CD4-positive, alpha-beta T cell treated with Interferon alpha-2 for 1 hour (primary cell): ENCODE measurements around the gene B3GALT4.

Source experiments
- DNase-seq, 2 donors: peaks; one replicate each; pipeline ENCODE4 v3.0.0-alpha.2; 2020 to 2022

Gene B3GALT4

GRCh38 chr6:33315793-33316602, 39.1 kb downstream of the B3GALT4 start:
- no peak for DNase-seq

DNA sequence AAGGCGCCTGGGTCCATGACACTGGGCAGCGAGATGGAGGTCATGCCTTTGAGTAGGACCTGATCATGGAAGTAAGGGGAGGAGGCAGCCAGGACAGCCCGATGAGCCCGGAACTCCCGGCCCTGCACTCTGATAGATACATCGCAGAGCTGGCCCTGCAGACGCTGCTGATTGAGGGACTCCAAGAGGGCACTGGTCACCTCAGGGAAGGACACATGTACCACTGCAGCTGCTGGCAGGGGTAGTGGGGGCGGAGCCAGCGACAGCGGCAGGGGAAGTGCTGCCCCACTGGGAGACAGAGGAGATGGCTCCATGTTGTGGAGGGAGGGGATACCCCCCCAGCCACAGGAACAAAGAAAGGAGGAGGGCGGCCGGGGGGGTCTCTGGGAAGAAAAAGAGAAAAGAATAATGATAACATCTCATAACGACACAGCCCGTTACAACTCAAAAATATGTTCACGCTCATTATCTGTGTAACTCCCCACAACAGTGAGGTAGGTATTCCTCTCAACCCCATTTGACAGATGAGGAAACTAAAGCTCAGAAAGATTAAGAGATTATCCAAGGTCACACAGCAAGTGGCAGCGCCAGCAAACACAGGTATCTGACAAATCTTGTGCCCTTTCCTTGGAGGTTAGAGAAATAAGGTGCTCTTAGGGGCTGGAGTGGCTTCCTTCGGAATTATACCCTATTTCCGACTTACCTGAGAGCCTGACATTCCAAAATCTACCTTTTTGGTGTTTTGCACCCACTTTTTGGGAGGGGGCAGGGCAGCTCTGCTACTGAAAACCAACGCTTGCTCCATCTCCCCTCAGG, 39.9 kb downstream of the B3GALT4 start:
- DNase-seq, result peak in 1 of 2 donors; percentile 41

- no peak for DNase-seq
Observed at GRCh38 chr6:33317419-33317668, 40.4 kb downstream of the B3GALT4 start.

GRCh38 chr6:33317669-33318425, 40.9 kb downstream of the B3GALT4 start, which contains the start of gene ZBTB22:
Gene ZBTB22, minus strand, starts transcription at chr6:33317744. Its CDS starts 828 bp downstream, at chr6:33316916.
- peak; percentile 97 for DNase-seq

- DNase-seq, result no peak
Observed at GRCh38 chr6:33318426-33319073, 41.6 kb downstream of the B3GALT4 start.

DNA sequence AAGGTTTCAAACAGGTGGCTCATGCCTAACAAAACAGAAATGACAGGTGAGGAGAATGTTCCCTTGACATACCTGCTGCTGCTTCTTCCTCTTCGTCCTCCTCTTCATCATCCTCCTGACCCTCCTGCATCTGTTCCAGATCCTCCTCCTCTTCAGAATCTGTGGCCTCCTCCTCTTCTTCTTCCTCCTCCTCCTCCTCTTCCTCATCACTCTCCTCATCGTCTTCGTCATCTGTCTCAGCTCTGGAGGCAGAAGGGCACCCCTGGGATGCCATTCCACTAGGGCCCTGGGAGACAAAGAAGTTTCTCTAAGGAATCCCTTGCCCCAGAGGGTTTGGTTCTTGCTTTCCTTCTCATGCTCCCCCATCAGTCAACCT, 43.0 kb downstream of the B3GALT4 start:
- no peak for DNase-seq

DNA sequence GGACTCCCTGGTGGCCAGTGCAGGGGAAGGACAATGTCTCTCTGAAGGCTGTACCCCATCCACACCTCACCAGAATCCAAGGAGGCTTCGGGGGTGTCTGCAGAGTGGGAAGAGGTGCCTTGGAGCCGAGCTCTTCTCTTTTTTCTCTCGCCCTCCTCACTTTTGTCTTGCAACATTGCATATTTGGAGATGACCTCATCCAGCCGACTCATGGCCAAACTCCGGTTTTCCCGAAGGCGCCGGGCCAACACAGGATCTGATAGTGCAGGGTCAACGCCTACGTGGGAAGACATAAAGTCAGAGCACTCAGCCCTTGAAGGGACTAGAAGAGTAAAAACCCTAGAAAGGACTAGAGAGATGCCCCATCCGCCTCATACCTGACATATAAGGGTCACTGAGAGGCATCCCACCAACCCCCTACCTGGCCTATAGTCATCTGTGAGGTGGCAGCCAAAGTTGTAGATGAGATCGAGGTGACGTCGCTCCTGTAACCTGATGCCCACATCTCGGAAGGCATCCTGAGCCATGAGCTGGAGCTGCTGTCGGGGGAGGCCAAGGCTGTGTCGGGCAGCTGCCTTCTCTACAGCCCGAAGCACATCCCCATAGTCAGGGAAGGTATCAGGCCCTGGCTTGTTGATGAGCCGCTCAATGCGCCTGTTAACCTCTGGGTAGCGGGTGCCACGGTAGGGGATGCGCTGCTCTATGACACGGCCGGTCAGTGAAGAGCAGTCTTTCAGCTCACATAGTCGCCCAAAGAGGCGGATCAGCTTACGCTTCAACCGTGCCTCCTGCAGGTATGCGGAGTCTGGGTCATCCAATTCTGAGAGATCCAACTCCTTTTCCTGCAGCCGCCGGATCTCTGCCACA, 43.6 kb downstream of the B3GALT4 start:
- DNase-seq, result no peak

- no peak for DNase-seq
Observed at GRCh38 chr6:33321227-33321626, 44.3 kb downstream of the B3GALT4 start.

DNA sequence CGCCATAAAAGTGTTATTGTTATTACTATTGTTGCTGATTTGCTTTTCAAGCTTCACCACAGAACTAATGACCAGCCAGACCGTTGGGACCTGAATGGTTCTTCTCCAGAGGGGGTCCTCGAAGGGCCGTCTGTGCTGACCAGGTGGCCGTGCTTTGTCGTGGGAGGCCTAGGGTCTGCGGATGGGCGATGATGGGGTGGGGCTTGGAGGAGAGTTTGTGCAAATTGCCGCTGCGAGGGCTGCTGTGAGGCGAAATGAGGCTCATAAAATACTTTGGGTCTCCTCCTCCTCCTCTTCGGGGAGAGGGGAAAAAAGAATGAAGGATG, 46.7 kb downstream of the B3GALT4 start:
- no peak for DNase-seq

GRCh38 chr6:33324125-33324524, 47.2 kb downstream of the B3GALT4 start:
- no peak for DNase-seq
